HuH-7 (cell line): ENCODE data around the gene NSMCE4A.
"Not testable (repeated sequence)": the region's sequence is repeated elsewhere in the genome, so short reads cannot be mapped to it uniquely, and the experiment has no call there.

Source experiments
- DNase-seq: peaks from one replicate; pipeline ENCODE4 v3.0.0; 2011; ENCODE audit warnings: low spot score

Gene NSMCE4A

GRCh38 chr10:121935702-121936101 lies 39.3 kb downstream of the NSMCE4A start:
- DNase-seq, result peak; percentile 48

GRCh38 chr10:121930268-121931085 lies 44.5 kb downstream of the NSMCE4A start:
- not testable (repeated sequence) for DNase-seq

- not testable (repeated sequence) for DNase-seq
Measured at GRCh38 chr10:121929585-121930267, 45.3 kb downstream of the NSMCE4A start.

GRCh38 chr10:121928528-121928884 lies 46.5 kb downstream of the NSMCE4A start:
- DNase-seq, result no peak

GRCh38 chr10:121927841-121928527 lies 47.0 kb downstream of the NSMCE4A start, which contains the start of gene ATE1:
ATE1 (minus strand) TSS chr10:121928031; CDS start chr10:121927949, 82 bp downstream.
- peak; percentile 83 for DNase-seq

GRCh38 chr10:121927318-121927840 lies 47.6 kb downstream of the NSMCE4A start:
- DNase-seq, result peak; percentile 50

- no peak for DNase-seq
Measured at GRCh38 chr10:121926671-121927317, 48.2 kb downstream of the NSMCE4A start.

- no peak for DNase-seq
Measured at GRCh38 chr10:121926157-121926556, 48.9 kb downstream of the NSMCE4A start.

GRCh38 chr10:121921238-121921931 lies 53.6 kb downstream of the NSMCE4A start:
- DNase-seq, result no peak

GRCh38 chr10:121919666-121920065 lies 55.4 kb downstream of the NSMCE4A start:
- DNase-seq, result no peak

- DNase-seq, result not testable (repeated sequence)
Measured at GRCh38 chr10:121918800-121919199, 56.2 kb downstream of the NSMCE4A start.

GRCh38 chr10:121914661-121915060 lies 60.4 kb downstream of the NSMCE4A start:
- no peak for DNase-seq

GRCh38 chr10:121911421-121911697 lies 63.7 kb downstream of the NSMCE4A start:
- DNase-seq, result no peak

- DNase-seq, result no peak
Measured at GRCh38 chr10:121910673-121911420, 64.2 kb downstream of the NSMCE4A start.
